Erythroblast (primary cell): ENCODE results near the gene RIOX2.

Experiments used
- GATA1 ChIP-seq: IDR thresholded peaks from 2 replicates; pipeline ENCODE4 v1.6.1; 2011; ENCODE audit warnings: low read depth, mild to moderate bottlenecking, control low read depth, low read length, moderate library complexity
- POLR2A ChIP-seq: IDR thresholded peaks from 2 replicates; pipeline ENCODE4 v1.6.1; 2011; ENCODE audit warnings: mild to moderate bottlenecking, low read length

DNA sequence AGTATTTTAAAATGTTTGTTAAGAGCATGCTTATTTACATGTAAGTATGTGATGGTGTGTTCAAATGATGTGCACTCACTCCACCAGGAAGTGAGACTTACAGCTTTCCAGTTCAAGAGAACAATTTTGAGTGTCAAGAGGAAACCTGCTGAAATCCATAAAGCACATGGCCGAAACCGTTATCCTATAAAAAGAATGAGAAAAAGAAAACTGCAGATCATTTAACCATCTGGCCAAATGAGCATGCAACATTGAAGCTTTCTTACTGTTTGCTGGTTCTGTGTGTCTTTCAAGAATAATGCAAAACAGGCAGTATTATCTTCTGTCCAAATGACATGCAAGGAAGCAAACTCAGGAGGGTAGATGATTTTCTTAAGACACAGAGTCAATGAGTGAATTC is 36.6 kb upstream of the RIOX2 start:
- TF ChIP-seq POLR2A: no peak
- no peak for TF ChIP-seq GATA1
